Measurements from ENCODE around the gene APOBEC4.
"Not testable (repeated sequence)": the region's sequence is repeated elsewhere in the genome, so short reads cannot be mapped to it uniquely, and the experiment has no call there.

The APOBEC4 gene

GRCh38 chr1:183628537-183628936 is 24.6 kb downstream of the APOBEC4 start:
- Histone ChIP-seq H3K27me3 (ENCODE audit: insufficient read depth, poor library complexity, severe bottlenecking) (no peaks in the 10 kb centered on the region), H3K4me3 (replicated peaks; ENCODE audit: insufficient read depth, low read length) (no peak overlapping the region), H3K27ac (replicated peaks) (no peak overlapping the region)
- no peak for TF ChIP-seq SPI1 (IDR thresholded peaks at IDR 0.05; ENCODE audit: borderline replicate concordance, low read depth)
- no peak for TF ChIP-seq POLR2AphosphoS5 (IDR thresholded peaks at IDR 0.05; ENCODE audit: low read depth)
- no peak for TF ChIP-seq CTCF (IDR thresholded peaks at IDR 0.05; ENCODE audit: insufficient read depth, low read length)
- TF ChIP-seq REST (IDR thresholded peaks at IDR 0.05; ENCODE audit: insufficient replicate concordance, low read depth) = no peak
- TF ChIP-seq GABPA (IDR thresholded peaks at IDR 0.05; ENCODE audit: low read depth) = no peak
- no peak for DNase-seq (ENCODE audit: low read depth in 1 of 2, low spot score in 1 of 2)

GRCh38 chr1:183626236-183626635 is 26.9 kb downstream of the APOBEC4 start:
- H3K27ac ChIP-seq (replicated peaks) = 0 out of 2 replicates have a peak overlapping the region, but pooled peaks have one; percentile 1

GRCh38 chr1:183622884-183623785 is 30.0 kb downstream of the APOBEC4 start:
- TF ChIP-seq CTCF (IDR thresholded peaks at IDR 0.05; ENCODE audit: insufficient read depth, low read length) = peak; percentile 69
- TF ChIP-seq REST (IDR thresholded peaks at IDR 0.05; ENCODE audit: insufficient replicate concordance, low read depth) = no peak
- no peak for TF ChIP-seq GABPA (IDR thresholded peaks at IDR 0.05; ENCODE audit: low read depth)
- DNase-seq (ENCODE audit: low read depth in 1 of 2, low spot score in 1 of 2) = peak in 1 of 2 experiments; percentile 71

More at GRCh38 chr1:183626236-183626635, 26.9 kb downstream of the APOBEC4 start:
- not testable (repeated sequence) for H3K4me3 ChIP-seq (replicated peaks; ENCODE audit: insufficient read depth, low read length); H3K27me3 ChIP-seq (ENCODE audit: insufficient read depth, poor library complexity, severe bottlenecking); DNase-seq (ENCODE audit: low read depth in 1 of 2, low spot score in 1 of 2)

GRCh38 chr1:183622013-183622412 is 31.1 kb downstream of the APOBEC4 start:
- no peak for TF ChIP-seq REST (IDR thresholded peaks at IDR 0.05; ENCODE audit: insufficient replicate concordance, low read depth)
- no peak for TF ChIP-seq GABPA (IDR thresholded peaks at IDR 0.05; ENCODE audit: low read depth)
- TF ChIP-seq CTCF (IDR thresholded peaks at IDR 0.05; ENCODE audit: insufficient read depth, low read length) = no peak
- TF ChIP-seq SPI1 (IDR thresholded peaks at IDR 0.05; ENCODE audit: borderline replicate concordance, low read depth) = peak; percentile 77
- TF ChIP-seq POLR2AphosphoS5 (IDR thresholded peaks at IDR 0.05; ENCODE audit: low read depth) = no peak
- no peak overlapping the region for H3K4me3 ChIP-seq (replicated peaks; ENCODE audit: insufficient read depth, low read length)
- no peak for DNase-seq (ENCODE audit: low read depth in 1 of 2, low spot score in 1 of 2)
- H3K27ac ChIP-seq (replicated peaks) = no peak overlapping the region
- H3K27me3 ChIP-seq (ENCODE audit: insufficient read depth, poor library complexity, severe bottlenecking) = no peaks in the 10 kb centered on the region

More at GRCh38 chr1:183622884-183623785, 30.0 kb downstream of the APOBEC4 start:
- no peak overlapping the region for H3K4me3 ChIP-seq (replicated peaks; ENCODE audit: insufficient read depth, low read length)
- no peaks in the 10 kb centered on the region for H3K27me3 ChIP-seq (ENCODE audit: insufficient read depth, poor library complexity, severe bottlenecking)
- no peak overlapping the region for H3K27ac ChIP-seq (replicated peaks)
